HG03066 (cell line): ENCODE data around the gene AKT1.
"Not testable (repeated sequence)": the region's sequence is repeated elsewhere in the genome, so short reads cannot be mapped to it uniquely, and the experiment has no call there.

Source experiments
- ATAC-seq: cut with Tn5 transposase; IDR thresholded peaks from one replicate; pipeline ENCODE4 v1.9.1; 2021; ENCODE audit warnings: low read depth; ENCODE audit not compliant: unreplicated experiment

Gene AKT1

DNA sequence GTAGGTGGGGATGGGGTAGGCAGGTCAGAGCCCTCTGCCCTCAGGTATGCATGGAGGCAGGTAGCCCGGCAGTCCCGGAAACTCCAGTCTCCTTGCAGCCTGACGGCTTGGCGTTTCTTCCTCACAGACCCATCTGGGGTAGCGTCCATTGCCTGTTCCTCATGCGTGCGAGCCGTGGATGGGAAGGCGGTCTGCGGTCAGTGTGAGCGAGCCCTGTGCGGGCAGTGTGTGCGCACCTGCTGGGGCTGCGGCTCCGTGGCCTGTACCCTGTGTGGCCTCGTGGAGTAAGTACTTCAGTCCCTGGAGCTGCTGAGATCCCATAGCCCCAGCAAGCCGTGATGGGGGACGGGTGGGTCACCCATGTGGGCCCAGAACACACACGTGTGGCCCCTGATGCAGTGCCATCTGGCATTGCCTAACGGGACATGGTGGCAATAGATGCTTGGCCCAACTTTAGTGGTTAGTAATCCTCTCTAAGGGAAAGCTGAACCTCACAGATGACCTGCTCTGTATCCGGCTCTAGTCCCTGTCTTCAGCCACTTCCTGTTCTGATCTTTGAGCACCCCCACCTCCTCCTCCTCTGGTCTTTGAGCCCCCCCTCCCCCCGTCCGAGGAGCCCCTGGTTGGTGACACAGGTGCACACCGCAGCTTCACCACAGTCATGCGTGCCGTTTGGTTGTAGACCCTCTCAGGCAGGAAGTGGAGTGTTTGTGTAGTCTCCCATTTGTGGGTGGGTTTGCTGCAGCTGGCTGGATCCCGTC lies 38.9 kb downstream of the AKT1 start:
- no peak for ATAC-seq

DNA sequence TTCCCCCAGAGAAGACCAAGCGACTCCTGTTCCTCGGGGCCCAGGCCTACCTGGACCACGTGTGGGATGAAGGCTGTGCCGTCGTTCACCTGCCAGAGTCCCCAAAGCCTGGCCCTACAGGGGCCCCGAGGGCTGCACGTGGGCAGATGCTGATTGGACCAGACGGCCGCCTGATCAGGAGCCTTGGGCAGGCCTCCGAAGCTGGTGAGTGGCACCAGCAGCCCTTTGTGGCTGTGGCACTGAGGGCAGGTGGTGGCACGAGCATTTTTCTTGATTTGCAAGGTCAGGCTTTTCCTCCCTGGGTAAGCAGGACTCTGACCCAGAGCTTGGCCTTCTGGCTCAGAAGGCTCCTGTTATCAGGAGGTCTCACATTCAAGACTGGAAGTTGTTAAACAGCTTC lies 39.9 kb downstream of the AKT1 start:
- no peak for ATAC-seq

DNA sequence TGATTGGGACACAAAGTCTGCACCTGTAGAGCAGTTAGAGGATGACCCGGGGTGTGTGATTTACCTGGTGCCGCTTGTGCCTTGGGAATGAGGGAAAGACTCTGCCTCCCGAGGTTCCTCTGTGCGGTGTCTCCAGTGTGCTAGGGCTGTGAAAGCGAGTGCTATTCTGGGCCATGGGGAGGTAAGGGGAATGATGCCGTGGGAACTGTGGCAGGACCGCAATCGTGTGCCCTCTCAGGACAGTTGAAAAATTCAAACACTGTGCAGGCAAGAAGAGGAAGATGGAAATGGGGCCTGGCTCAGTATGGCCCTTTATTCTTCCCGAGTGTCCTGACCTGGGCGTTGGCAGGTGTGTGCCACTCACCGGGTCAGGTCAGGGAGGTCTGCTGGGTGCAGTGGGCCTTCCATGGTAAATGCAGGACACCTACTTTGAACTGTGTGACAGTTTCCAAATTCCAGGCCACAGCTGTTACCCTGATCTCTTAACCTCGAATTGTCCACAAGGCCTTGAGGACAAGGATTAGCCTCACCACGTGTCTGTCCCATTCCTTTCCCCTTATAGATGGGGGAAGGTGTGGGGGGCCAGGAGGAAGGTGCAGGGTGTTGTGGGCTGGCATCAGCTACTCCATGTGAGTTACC lies 41.2 kb downstream of the AKT1 start:
- ATAC-seq, result no peak

DNA sequence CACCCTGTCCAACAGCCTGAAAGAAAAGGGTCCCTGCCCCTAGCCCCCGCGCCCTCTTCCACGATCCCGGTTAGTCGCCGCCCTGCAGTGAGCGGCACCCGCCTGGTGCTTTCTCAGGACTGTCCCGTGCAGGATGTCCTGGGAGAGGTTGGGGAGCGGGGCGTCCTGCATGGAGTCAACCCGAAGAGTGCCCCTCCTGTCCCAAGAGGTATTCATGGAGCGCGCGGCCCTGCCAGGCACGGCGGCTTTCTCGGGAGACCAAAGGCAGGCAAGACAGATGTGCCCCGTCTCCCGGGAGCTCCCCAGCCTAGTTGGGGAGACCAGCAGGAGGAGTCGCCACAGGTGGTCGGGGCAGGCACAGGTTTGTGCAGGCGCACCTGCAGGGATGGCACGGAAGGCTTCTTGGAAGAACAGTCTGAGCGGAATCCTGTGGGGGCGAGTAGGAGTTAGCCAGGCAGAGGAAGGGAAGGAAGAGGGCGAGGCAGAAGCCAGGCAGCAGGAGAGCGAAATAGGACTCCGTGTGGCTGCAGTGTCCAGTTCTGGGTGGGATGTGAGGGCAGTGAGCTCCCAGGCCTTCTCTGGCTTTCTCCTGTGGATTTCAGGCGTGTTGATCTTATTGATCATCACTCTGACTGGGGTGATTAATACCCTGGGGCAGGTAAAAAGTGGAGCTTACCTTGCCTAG lies 41.9 kb downstream of the AKT1 start:
- ATAC-seq, result no peak

DNA sequence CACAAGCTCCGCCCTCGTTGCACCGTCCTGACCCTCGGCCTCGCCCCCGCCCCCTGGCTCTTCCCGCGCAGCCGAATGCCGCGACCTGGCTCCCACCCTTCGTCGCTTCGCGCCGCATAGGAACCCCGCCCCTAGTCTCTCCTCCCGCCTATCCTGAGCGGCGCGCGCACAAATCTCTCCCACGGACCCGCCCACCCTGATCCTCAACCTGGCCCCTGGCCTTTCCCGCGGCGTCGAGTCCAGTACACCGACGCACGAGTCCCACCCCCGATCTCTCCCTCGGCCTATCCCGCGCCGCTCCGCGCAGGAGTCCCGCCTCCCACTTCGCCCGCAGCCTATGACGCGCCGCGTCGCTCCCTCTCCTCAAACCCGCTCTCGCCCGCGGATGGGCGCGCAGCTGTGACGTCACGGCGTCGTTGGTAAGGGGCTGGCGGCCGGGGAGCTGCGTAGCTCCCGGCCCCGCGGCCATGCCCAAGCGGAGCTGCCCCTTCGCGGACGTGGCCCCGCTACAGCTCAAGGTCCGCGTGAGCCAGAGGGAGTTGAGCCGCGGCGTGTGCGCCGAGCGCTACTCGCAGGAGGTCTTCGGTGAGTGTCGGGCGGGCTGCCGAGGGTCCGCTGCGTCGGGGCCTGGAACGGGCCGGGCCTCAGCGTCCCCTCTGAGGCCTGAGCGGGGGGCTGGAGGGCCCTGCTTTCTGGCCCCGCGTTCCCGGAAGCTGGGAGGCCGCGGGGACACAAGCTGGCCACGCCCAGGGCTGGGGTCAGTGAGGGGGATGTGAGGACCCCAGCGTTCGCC lies 42.6 kb downstream of the AKT1 start, which contains the start of gene SIVA1:
Gene SIVA1, plus strand, starts transcription at position 413 of the 793 bp plus-strand sequence. Its CDS starts 55 bp downstream, at position 468.
- ATAC-seq, result peak; percentile 83

DNA sequence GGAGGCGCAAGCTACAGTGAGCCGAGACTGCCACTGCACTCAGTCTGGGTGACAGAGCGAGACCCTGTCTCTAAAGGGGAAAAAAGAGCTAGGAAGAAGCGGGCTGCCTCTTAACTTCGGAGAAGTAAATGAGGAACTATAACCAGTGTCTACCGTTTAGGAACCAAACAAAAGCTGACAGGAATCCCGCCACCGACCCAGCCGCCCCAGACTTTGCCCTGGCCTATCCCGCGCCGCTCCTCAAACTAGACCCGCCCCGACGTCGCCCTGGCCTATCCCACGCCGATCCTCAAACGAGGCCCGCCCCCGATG lies 43.2 kb downstream of the AKT1 start:
- ATAC-seq, result peak; percentile 88

DNA sequence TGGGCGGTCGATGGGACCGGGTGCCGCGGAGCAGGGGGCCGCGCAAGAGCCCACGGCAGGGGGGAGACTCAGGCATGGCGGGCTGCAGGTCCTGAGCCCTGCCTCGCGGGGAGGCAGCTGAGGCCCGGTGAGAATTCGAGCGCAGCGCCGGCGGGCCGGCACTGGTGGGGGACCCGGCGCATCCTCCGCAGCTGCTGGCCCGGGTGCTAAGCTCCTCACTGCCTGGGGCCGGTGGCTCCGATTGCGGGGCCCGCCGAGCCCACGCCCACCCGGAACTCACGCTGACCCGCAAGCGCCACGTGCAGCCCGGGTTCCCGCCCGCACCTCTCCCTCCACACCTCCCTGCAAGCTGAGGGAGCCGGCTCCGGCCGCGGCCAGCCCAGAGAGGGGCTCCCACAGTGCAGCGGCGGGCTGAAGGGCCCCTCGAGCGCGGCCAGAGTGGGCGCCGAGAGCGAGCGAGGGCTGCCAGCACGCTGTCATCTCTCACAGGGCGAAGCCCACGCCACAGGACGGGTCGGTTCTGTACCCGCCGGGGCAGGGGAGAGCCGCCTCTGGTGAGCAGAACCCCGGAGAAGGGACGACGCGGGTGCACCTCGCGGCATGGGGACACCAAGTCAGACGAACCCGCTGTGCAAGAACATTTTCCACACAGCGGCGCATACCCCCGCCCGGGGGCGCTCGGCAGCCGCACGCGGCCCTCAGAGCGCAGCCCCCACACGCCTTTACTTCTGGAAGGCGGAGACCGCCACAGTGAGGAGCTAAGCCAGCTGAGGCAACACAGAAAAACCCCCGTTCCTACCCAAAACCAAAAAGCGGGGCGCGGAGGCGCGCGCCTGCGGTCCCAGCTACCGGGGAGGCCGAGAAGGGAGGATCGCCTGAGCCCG lies 43.8 kb downstream of the AKT1 start:
- peak; percentile 2 for ATAC-seq

DNA sequence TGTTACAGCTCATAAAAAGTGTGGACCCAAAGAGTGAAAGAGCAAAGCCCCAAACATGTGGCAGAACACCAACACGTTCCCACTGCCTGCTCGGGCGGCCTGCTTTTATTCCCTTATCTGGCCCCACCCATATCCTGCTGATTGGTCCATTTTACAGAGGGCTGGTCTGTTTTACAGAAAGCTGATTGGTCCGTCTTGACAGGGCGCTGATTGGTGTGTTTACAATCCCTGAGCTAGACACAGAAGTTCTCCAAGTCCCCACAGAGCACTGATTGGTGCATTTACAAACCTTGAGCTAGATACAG lies 44.8 kb downstream of the AKT1 start:
- not testable (repeated sequence) for ATAC-seq

DNA sequence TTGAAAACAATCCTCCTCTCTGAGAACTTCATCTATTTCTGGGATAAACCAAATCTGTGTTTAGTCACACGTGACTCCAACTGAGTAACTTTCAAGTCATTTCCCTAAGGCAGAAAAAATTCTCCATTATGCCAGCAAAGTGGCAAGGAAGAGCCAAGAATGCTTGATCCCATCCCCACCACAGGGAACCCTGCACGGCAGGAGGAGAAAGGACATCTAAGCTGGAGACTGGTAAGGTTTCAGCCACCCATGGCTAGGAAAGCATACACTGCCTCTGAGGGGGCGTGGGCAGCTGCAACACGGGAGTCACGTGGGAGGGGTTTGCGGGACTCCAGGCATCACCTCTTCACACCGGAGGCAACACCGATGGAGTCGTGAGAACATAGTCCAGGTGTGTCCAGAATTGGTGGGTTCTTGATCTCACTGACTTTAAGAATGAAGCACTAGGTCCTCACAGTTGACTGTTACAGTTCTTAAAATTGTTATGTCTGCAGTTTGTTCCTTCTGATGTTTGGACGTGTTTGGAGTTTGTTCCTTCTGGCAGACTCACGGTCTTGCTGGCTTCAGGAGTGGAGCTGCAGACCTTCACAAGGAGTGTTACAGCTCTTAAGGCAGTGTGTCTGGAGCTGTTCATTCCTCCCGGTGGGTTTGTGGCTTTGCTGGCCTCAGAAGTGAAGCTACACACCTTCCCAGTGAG lies 45.3 kb downstream of the AKT1 start:
- ATAC-seq, result no peak

DNA sequence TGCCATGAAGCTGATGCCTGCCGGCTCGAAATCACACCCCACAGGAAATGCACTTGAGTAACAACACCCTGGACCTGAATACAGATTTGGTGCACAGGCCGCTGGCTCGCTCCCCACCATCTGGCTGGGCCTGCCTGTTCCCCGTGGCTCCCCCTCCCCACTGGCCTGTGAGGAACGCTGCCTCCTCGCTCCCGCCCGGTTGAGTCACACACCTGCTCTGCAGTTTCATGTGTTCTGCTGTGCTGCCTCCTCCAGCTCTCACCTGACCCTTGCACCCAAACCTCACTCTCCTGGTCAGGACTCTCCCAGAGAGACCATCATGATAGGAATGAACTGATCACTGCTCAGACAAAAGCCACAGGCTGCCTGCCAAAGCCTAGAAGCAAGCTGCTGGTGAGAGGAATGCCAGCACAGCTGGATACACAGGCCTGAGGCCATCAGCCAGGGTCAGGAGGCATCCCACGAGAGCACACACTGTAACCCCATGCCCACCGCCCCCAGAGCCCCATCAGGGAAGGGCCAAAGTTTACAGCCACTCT lies 46.4 kb downstream of the AKT1 start:
- ATAC-seq, result no peak

DNA sequence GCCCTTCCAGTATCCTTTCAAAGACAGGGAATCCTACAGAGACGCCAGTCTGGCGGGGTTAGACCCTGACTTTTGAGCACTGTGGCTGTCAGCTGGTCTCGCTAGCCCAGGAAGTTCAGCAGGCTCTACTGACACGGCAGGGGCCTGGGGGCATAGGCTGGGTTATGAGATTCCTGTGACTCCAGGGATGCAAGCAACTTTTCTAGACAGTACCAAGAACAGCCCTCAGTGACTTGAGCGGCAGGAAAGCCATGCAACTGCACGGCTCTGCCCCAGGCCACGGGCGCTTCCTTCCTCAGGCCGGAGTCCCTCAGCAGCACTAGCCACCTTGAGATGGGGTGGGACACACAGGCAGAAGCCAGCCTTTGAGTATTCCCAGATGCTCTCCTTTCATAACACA lies 47.7 kb downstream of the AKT1 start:
- no peak for ATAC-seq

DNA sequence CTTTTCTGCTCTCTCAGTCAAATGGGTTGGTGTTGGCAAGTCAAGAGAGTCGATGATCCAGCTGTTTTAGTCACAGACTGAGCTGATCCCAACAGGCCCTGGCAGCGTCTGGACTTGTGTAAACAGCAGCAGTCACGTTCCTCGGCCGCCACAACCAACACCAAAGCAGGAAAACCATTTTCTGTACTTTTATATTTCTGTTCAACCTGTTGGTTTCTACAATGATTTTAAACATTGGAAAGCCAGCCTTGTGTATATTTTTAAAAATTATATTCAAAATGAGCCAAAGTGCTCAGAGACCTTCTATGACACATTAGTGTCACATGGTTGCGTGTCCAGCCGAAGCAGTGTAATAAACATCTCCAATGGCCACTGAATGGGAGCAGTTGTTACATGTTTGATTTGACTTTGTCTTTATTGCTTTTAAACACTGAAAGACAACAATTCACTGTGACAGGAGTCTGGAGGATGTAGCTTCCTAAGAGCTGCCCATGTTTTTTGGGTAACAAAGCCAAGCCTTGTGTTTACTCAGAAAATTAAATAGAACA lies 48.5 kb downstream of the AKT1 start:
- ATAC-seq, result no peak

DNA sequence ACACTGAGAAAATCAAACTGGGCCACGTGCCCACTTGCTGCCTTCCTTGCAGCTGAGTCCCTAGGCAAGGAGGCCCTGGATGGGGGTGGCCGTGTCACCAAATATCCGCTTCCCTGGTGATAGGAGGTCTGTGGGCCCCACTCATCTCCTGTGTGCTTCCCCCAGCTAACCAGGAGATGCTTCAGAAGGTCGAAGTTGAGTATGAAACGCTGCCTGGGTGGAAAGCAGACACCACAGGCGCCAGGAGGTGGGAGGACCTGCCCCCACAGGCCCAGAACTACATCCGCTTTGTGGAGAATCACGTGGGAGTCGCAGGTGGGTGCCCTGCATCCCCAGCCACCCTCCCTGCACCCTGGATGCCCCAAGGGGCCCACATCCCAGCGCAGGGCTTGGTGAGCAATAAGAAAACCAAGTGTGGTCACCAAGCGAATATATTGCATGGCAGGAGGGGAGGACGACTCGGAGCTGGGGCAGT lies 49.4 kb downstream of the AKT1 start:
- ATAC-seq, result no peak

DNA sequence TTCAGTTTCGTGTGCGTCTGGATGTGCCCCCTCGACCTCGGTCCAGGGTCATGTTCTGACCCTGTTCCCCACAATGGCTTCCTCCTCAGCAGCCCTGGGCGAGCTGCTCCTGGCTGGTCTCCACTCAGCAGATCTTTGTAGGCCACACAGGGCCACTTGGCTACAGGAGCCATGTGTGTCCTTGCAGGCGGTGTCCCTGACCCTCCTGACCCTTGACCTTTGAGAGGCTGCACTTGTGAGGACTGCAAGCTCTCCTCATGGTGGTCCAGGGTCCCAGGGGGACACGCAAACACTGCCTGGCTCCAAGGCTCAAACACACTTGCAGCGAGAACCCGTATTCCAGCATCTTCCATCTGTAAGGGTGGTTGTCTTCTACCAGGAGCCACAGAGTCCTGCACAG lies 50.1 kb downstream of the AKT1 start:
- ATAC-seq, result no peak

DNA sequence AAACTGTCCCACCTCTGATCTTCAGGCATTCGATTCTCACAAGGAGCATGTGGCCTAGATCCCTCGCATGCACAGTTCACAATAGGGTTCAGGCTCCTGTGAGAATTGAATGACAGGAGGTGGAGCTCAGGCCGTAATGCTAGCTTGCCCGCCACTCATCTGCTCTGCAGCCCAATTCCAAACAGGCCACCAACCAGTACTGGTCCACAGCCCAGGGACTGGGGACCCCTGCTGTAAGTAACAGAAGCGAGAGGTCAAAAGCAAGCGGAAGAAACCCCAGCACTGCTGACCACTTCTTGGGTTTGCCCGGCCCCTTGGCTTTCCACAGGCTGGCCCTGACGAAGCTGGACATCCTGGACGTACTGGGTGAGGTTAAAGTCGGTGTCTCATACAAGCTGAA lies 51.1 kb downstream of the AKT1 start:
- ATAC-seq, result no peak

DNA sequence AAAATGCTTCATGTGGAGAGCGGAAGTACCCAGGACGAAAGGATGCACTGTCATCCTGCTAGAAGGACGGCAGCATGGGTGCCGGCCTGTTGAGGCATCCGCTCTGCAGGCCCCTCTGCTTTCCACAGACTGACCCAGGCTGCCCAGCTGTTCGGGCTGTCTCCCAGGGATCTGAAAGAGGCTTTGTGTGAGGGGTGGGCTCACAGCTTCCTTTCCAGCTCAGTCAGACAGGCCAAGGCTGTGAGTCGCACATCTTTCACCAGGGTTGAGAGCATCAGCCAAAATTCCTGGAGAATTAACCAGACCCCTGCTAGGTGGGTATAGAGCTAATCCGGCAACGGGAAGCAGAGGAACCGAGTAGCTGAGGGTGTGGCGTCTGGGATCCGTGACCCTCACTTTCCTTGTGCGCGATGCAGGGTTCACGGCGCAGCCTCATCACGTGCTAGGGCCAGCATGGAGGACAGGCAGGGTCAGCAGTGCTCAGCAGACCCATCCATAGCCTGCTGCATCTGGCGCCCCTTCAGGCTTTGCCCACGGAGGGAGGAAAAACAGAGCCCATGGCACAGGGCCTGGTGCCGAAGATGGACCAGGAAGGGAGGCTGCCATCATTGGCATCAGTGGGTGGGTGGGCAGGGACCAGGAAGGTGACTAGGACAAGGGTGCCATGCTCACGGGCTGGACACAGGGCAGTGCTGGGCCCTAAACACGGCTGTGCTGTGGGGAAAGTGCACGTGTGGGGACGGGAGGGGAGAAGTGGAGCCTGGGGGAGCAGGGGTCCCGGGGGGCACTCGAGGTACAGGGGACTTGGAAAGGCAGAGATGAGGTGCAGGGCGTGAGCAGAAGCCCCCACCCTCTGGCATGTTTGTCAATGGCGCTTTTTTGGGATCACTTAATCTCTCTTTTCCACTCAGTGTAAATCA lies 51.8 kb downstream of the AKT1 start:
- ATAC-seq, result no peak

DNA sequence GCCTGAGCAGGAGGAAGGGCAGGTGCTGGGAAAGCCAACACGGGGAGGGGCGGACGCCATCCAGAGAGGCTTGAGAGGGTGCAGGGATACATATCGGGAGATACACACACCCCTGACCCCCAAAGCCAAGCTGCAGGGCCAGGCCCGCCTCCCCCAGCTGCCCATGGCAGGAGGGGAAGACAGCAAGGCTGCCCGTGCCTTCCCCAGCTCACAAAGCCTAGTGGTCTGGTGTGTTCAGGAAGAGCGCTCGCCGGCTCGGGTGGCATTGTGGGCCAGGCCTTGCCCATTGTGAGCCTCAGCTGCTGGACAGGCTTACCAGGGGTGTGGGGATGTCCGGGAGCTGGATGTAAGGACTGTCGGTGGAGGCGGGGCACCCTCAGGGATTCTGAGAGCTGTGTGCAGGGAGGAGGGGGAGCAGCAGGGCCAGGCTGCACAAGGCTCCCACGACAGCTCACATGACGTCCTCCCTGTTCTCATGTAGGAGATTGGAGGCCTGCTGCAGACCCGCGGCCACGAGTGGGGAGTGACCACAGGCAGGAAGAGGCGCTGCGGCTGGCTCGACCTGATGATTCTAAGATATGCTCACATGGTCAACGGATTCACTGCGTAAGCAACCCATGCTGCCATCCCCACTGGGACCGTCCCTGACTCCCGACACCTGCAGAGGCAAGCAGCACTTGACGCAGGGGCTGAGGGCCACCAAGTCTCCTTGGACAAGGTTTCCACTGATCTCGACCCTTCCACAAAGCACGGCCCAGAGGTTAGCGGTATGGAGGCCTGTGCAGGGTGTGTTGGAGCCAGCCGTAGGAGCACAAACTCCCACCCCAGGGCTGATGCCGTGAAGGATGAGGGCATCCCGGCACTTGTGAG lies 52.7 kb downstream of the AKT1 start:
- no peak for ATAC-seq
